Activated CD4-positive, alpha-beta T cell treated with anti-CD3 and anti-CD28 coated beads, Interleukin-2, amount 10 ng/mL, durations not matched to agents 24 days and 14 days (primary cell): ENCODE measurements around the gene GAPDH. TPM values are rescaled to one million over a fixed set of nuclear protein-coding genes. Genes with fewer than 3 reads are reported as not detected.
A peak's percentile ranks its signal among the peaks of the same experiment; 100 is the strongest.
"Not testable (repeated sequence)": the region's sequence is repeated elsewhere in the genome, so short reads cannot be mapped to it uniquely, and the experiment has no call there.

Experiments used
- DNase-seq: peaks from one replicate; pipeline ENCODE4 v3.0.0; 2022
- H3K27ac Mint-ChIP-seq: one replicate; pipeline ENCODE4 v1.8.0; 2022; ENCODE audit warnings: mild to moderate bottlenecking, mixed read lengths
- H3K27me3 Mint-ChIP-seq: one replicate; pipeline ENCODE4 v1.8.0; 2022; ENCODE audit warnings: mixed read lengths
- H3K36me3 Mint-ChIP-seq: one replicate; pipeline ENCODE4 v1.8.0; 2022; ENCODE audit warnings: low read depth, mild to moderate bottlenecking, mixed read lengths
- H3K4me1 Mint-ChIP-seq: one replicate; pipeline ENCODE4 v1.8.0; 2021; ENCODE audit warnings: mixed read lengths
- H3K4me3 Mint-ChIP-seq: one replicate; pipeline ENCODE4 v1.8.0; 2022; ENCODE audit warnings: mild to moderate bottlenecking, moderate library complexity, mixed read lengths
- H3K9me3 Mint-ChIP-seq: one replicate; pipeline ENCODE4 v1.8.0; 2021; ENCODE audit warnings: mixed read lengths
- intact Hi-C: fragments of 100-400 bp; cut with micrococcal nuclease; formaldehyde crosslinking; loops from one replicate; pipeline ENCODE4 v1.15.1; 2023
- total RNA-seq: library from RNA; stranded (reverse); gene quantifications from 2 replicates; pipeline ENCODE4 v1.2.3, GENCODE V29; 2022

Gene GAPDH
- total RNA-seq, 1 donor from 2014 or later, result 4,599 TPM

- intact Hi-C loops, result loop anchor here (5.0 kb wide), 2 partner anchors 92 to 273 kb away; partner anchors contain the start of gene P3H3
- Mint-ChIP-seq H3K4me3 (peak overlapping the region; percentile 92), H3K27me3 (no peaks in the 10 kb centered on the region), H3K4me1 (peaks cover 39% of the 10 kb centered on the region), H3K27ac (peak overlapping the region; percentile 81), H3K9me3 (no peaks in the 10 kb centered on the region), H3K36me3 (peaks cover 36% of the 10 kb centered on the region)
- peak; percentile 86 for DNase-seq
Measured at GRCh38 chr12:6554168-6555017, 20.1 kb downstream of the GAPDH start.

- Mint-ChIP-seq H3K4me3 (peak overlapping the region; percentile 92), H3K4me1 (peaks cover 40% of the 10 kb centered on the region), H3K36me3 (peaks cover 43% of the 10 kb centered on the region), H3K9me3 (no peaks in the 10 kb centered on the region), H3K27ac (peak overlapping the region; percentile 81), H3K27me3 (no peaks in the 10 kb centered on the region)
- intact Hi-C loops, result loop anchor here (5.0 kb wide), 2 partner anchors 93 to 272 kb away; partner anchors contain the start of gene P3H3
- DNase-seq, result peak; percentile 69
Measured at GRCh38 chr12:6555018-6555691, 20.8 kb downstream of the GAPDH start.

DNA sequence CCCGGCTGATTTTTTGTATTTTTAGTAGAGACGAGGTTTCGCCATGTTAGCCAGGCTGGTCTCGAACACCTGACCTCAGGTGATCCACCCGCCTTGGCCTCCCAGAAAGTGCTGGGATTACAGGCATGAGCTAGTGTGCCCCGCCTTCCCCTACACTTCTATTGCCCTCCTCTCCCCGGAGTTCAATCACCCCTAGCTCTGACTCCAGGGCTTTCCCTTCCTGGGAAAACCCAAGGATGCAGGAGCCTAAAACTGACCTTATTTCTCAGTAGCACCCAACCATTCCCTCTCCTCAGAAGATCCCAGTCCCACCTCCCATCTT is 22.1 kb downstream of the GAPDH start:
- H3K27me3 Mint-ChIP-seq, H3K9me3 Mint-ChIP-seq, DNase-seq: not testable (repeated sequence)
- Mint-ChIP-seq H3K4me1 (peaks cover 37% of the 10 kb centered on the region), H3K4me3 (peak overlapping the region; percentile 92), H3K27ac (peak overlapping the region; percentile 60), H3K36me3 (peaks cover 51% of the 10 kb centered on the region)
- intact Hi-C loops, result loop anchor here (1.0 to 5.0 kb wide), 4 partner anchors 22 to 271 kb away; partner anchors contain the start of genes GAPDH and P3H3

GRCh38 chr12:6556857-6557256 is 22.5 kb downstream of the GAPDH start:
- Mint-ChIP-seq H3K4me3 (peak overlapping the region; percentile 92), H3K27ac (no peak overlapping the region), H3K9me3 (no peaks in the 10 kb centered on the region), H3K36me3 (peaks cover 54% of the 10 kb centered on the region), H3K27me3 (no peaks in the 10 kb centered on the region), H3K4me1 (peaks cover 34% of the 10 kb centered on the region)
- DNase-seq, result no peak
- intact Hi-C loops, result loop anchor here (1.0 to 5.0 kb wide), 4 partner anchors 22 to 270 kb away; partner anchors contain the start of genes GAPDH and P3H3

- not testable (repeated sequence) for H3K9me3 Mint-ChIP-seq, H3K27me3 Mint-ChIP-seq, H3K4me3 Mint-ChIP-seq
- H3K27ac Mint-ChIP-seq, result peak overlapping the region; percentile 53
- DNase-seq, result peak; percentile 88
- H3K36me3 Mint-ChIP-seq, result peaks cover 63% of the 10 kb centered on the region
- peaks cover 28% of the 10 kb centered on the region for H3K4me1 Mint-ChIP-seq
- intact Hi-C loops, result loop anchor here (1.0 to 5.0 kb wide), 3 partner anchors 10 to 269 kb away; partner anchors contain the start of genes NOP2 and P3H3
Measured at GRCh38 chr12:6558014-6558760, 23.9 kb downstream of the GAPDH start.

DNA sequence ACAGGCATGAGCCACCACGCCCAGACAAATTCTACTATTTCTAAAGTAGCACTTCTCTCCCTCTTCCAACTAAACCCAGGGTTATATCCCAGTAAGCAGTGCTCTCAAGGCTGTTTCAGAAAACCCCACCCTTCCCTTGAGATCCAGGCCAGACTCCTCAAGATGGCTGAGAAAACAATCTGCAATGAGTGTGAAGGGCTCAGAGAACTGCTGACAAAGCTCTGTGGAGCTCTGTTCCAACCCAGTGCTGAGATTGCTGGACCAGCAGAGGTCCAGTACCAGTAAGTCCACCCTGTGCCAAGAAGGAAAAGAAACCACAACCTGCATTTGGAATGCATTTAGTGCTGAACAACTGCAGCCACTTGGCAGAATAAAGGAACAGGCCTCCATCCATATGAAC is 25.2 kb downstream of the GAPDH start:
- Mint-ChIP-seq H3K27me3 (no peaks in the 10 kb centered on the region), H3K27ac (no peak overlapping the region), H3K36me3 (peaks cover 71% of the 10 kb centered on the region), H3K9me3 (no peaks in the 10 kb centered on the region), H3K4me3 (no peak overlapping the region), H3K4me1 (peaks cover 25% of the 10 kb centered on the region)
- DNase-seq, result no peak
- intact Hi-C loops, result loop anchor here (5.0 kb wide), 2 partner anchors 97 to 268 kb away; partner anchors contain the start of gene P3H3

- peaks cover 75% of the 10 kb centered on the region for H3K36me3 Mint-ChIP-seq
Measured at GRCh38 chr12:6560501-6561205, 26.3 kb downstream of the GAPDH start.

DNA sequence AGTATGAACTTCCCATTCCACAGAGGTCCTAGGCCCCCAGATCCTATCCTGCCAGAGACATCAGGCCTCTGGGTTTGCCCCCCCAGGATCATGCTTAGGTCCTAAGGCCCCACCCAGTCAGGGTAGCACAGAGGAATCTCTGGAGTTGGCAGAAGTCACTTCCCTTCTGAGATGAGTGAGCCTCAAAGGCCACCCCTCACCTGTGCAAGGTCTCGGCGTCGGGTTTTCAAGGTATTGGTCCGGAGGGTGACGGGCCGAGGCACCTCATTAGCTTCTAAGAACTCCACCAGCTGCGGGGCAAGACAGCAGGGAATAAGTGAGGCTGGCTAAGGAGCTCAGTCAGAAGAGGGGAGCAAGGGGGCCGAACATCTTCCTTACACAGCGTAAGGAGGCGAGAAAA is 28.6 kb downstream of the GAPDH start:
- no peak overlapping the region for H3K27ac Mint-ChIP-seq
- peaks cover 29% of the 10 kb centered on the region for H3K4me1 Mint-ChIP-seq
- intact Hi-C loops, result no loop called here

More at GRCh38 chr12:6560501-6561205, 26.3 kb downstream of the GAPDH start:
- Mint-ChIP-seq H3K27ac (no peak overlapping the region), H3K4me1 (peaks cover 19% of the 10 kb centered on the region), H3K27me3 (no peaks in the 10 kb centered on the region), H3K4me3 (no peak overlapping the region), H3K9me3 (no peaks in the 10 kb centered on the region)
- intact Hi-C loops, result no loop called here
- DNase-seq, result no peak

DNA sequence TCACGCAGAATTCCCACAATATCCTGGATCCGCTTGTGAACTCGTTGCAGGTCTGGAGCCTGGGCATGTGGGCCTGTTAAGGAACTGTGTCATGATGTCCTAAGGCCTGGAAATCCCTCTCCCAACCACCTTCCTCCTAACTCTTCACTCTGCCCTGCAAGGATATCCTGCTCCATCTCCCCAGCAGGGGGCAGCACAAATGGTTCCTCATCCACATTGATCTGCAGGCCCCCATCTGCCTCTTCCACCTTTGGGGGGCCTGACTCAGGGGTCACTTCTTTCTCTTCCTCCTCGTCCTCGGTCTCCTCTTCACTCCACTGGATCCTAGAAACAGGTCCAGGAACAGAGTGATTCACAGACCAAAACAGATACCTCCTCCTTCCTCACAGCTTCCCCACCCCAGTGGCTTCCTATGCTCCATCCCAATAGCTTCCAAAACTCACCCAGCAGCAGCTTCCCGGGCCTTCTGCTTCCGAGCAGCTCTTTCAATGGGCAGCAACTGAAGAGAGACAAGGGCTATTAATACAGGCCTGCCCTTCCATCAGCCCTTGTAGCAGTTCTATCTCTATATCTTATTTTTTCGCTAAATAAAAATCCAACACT is 29.2 kb downstream of the GAPDH start:
- H3K4me3 Mint-ChIP-seq, result no peak overlapping the region
- no peak overlapping the region for H3K27ac Mint-ChIP-seq
- H3K9me3 Mint-ChIP-seq, result no peaks in the 10 kb centered on the region
- intact Hi-C loops, result no loop called here
- H3K27me3 Mint-ChIP-seq, result no peaks in the 10 kb centered on the region
- peaks cover 30% of the 10 kb centered on the region for H3K4me1 Mint-ChIP-seq
- H3K36me3 Mint-ChIP-seq, result peaks cover 83% of the 10 kb centered on the region
- peak; percentile 91 for DNase-seq

More for the DNA sequence above, 28.6 kb downstream of the GAPDH start:
- H3K36me3 Mint-ChIP-seq, result peaks cover 84% of the 10 kb centered on the region
- H3K9me3 Mint-ChIP-seq, result no peaks in the 10 kb centered on the region
- H3K27me3 Mint-ChIP-seq, result no peaks in the 10 kb centered on the region
- no peak overlapping the region for H3K4me3 Mint-ChIP-seq
- DNase-seq, result no peak

DNA sequence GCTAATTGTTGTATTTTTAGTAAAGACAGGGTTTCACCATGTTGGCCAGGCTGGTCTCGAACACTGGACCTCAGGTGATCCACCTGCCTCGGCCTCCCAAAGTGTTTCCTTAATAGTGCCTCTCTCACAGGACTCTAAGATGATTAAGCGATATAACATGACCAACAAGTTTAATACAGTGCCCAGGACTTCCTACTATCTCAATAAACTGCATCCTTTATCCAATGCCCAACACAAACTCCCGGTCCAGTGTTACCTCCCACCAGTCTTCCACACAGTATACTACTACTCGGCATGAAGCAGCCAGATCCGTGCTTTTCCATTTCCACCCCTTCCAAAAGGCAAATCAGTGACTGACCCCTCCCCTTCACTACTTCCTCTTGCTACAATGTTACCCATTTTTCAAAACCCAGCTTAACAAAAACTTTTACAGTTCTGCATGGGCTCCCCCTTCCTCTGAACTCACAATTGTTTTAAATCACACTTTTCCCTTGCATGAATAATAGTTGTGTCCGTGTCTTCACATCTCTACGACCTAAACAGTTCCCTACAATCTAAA is 32.9 kb downstream of the GAPDH start:
- peak overlapping the region; percentile 98 for H3K4me3 Mint-ChIP-seq
- H3K36me3 Mint-ChIP-seq, result peaks cover 76% of the 10 kb centered on the region
- peak overlapping the region; percentile 97 for H3K27ac Mint-ChIP-seq
- intact Hi-C loops, result loop anchor here (5.0 kb wide), 1 partner anchor 285 kb away; the partner anchor contains the start of genes CDCA3 and USP5
- peaks cover 32% of the 10 kb centered on the region for H3K4me1 Mint-ChIP-seq
- no peak for DNase-seq
- H3K9me3 Mint-ChIP-seq, result no peaks in the 10 kb centered on the region
- no peaks in the 10 kb centered on the region for H3K27me3 Mint-ChIP-seq

DNA sequence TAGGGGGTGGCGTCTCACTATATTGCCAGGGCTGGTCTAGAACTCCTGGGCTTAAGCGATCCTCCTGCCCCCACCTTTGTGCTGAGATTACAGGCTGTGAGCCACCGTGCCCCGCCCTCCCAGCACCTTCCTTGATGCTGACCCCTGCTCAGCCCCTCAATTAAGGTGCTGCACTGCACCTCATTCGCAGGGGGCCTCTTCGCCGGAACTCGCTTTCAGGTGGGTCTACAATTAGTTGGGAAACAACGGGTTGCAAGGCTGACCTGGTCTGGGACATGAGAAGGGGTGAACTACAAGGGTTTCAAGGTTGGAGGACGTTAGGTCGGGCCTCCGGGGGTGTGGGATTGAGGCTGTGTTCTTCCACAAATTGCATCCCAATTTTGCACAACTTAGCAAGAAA is 35.0 kb downstream of the GAPDH start:
- no peak overlapping the region for H3K27ac Mint-ChIP-seq
- H3K4me3 Mint-ChIP-seq, result peak overlapping the region; percentile 98
- H3K4me1 Mint-ChIP-seq, result peaks cover 28% of the 10 kb centered on the region
- no peaks in the 10 kb centered on the region for H3K9me3 Mint-ChIP-seq
- peaks cover 74% of the 10 kb centered on the region for H3K36me3 Mint-ChIP-seq
- H3K27me3 Mint-ChIP-seq, result no peaks in the 10 kb centered on the region
- no peak for DNase-seq
- intact Hi-C loops, result loop anchor here (2.0 to 5.0 kb wide), 5 partner anchors 35 to 283 kb away; partner anchors contain the start of genes CDCA3, CHD4, GAPDH and ING4

DNA sequence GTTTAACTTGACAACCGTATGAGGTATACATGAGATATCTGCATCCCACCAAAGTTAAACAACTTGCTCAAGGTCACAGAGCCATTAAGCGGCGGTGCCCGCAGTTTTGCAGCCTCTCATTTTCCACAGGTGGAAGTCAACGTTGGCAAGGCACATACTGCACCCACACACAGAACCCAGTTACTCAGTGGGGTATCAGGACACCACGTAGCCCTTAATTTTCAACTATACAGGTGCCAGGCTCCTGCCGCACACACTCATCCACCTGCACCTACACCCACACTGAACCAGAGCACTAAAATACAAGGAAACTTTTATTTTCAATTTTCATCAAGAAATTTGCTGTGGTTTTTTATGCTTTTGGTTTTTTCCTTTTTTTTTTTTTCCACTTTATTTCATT is 35.5 kb downstream of the GAPDH start:
- Mint-ChIP-seq H3K4me1 (peaks cover 30% of the 10 kb centered on the region), H3K36me3 (peaks cover 73% of the 10 kb centered on the region), H3K4me3 (peak overlapping the region; percentile 98), H3K27me3 (no peaks in the 10 kb centered on the region), H3K9me3 (no peaks in the 10 kb centered on the region), H3K27ac (no peak overlapping the region)
- no peak for DNase-seq
- intact Hi-C loops, result loop anchor here (2.0 to 5.0 kb wide), 5 partner anchors 35 to 283 kb away; partner anchors contain the start of genes CDCA3, CHD4, GAPDH and ING4
